ENCODE measurements around the gene STAP1. TPM values are rescaled to one million over a fixed set of nuclear protein-coding genes. Genes with fewer than 3 reads are reported as not detected.

STAP1 gene
- total RNA-seq, 2 donors from 2014 or later, result 0.78 to 0.81 TPM

DNA sequence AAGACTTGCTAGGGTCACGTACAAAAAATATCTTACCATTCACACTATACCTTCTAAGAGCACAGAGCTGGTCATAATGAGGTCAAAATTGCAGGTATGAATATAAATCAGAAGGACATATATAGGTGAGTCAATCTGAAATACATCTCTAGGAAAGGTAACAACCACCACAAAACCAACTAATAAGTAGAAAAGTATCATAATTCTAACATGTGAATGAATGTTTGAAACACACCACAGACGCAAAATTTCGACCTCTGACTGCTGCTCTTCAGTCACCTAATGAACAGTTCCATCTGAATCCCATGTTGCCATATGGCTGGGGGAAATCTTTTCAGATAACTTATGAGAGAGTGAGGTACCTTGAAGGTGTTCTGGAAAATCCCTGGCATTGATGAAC is 22.1 kb downstream of the STAP1 start:
- Histone ChIP-seq H3K27me3 (replicated peaks; ENCODE audit: insufficient read depth) (no peaks in the 10 kb centered on the region), H3K4me3 (no peak overlapping the region), H3K9me3 (no peaks in the 10 kb centered on the region), H3K27ac (no peak overlapping the region), H3K36me3 (no peaks in the 10 kb centered on the region), H3K4me1 (ENCODE audit: control insufficient read depth in 1 of 2, low read depth in 2 of 2) (no peaks in the 10 kb centered on the region)
- ATAC-seq (ENCODE audit: insufficient number of reproducible peaks, low FRiP score, low read depth) (no peak), DNase-seq (ENCODE audit: low spot score) (no peak)
- TF ChIP-seq, protein P1, sequence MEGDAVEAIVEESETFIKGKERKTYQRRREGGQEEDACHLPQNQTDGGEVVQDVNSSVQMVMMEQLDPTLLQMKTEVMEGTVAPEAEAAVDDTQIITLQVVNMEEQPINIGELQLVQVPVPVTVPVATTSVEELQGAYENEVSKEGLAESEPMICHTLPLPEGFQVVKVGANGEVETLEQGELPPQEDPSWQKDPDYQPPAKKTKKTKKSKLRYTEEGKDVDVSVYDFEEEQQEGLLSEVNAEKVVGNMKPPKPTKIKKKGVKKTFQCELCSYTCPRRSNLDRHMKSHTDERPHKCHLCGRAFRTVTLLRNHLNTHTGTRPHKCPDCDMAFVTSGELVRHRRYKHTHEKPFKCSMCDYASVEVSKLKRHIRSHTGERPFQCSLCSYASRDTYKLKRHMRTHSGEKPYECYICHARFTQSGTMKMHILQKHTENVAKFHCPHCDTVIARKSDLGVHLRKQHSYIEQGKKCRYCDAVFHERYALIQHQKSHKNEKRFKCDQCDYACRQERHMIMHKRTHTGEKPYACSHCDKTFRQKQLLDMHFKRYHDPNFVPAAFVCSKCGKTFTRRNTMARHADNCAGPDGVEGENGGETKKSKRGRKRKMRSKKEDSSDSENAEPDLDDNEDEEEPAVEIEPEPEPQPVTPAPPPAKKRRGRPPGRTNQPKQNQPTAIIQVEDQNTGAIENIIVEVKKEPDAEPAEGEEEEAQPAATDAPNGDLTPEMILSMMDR (IDR thresholded peaks at IDR 0.05), result no peak

DNA sequence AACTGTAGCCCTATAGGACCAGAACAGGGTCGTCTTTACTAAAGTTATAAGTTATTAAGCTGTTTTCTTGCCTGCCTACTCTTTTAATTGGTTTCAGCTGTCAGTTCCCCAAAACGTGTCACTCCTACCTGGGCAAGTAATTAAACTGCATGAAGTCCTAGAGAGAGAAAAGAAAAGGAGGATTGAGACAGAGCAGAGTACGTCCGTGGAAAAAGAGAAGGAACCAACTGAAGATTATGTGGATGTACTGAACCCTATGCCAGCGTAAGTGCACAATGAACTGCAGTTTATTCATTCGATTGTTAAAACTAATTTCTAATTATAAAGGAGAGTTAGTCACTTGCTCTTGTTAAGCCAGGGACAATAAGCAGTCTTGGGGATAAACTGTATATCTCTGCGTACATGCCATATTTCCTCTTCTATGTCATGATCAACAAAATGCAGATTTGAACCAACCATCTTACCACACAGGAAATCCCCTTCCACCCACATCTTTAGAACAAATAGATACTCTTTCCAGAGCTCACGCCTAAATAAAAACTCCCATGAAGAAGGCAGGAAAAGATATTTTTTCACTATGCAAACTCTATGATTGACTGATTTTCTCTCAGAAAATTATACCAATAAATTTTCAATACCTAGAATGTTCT is 22.8 kb downstream of the STAP1 start:
- H3K36me3 ChIP-seq, result no peaks in the 10 kb centered on the region
- TF ChIP-seq, protein P1 (IDR thresholded peaks at IDR 0.05), result no peak
- H3K27me3 ChIP-seq (replicated peaks; ENCODE audit: insufficient read depth), result no peaks in the 10 kb centered on the region
- ATAC-seq (ENCODE audit: insufficient number of reproducible peaks, low FRiP score, low read depth), result no peak
- H3K4me3 ChIP-seq, result no peak overlapping the region
- no peak for DNase-seq (ENCODE audit: low spot score)
- no peak overlapping the region for H3K27ac ChIP-seq
- H3K4me1 ChIP-seq (ENCODE audit: control insufficient read depth in 1 of 2, low read depth in 2 of 2), result no peaks in the 10 kb centered on the region
- no peaks in the 10 kb centered on the region for H3K9me3 ChIP-seq

DNA sequence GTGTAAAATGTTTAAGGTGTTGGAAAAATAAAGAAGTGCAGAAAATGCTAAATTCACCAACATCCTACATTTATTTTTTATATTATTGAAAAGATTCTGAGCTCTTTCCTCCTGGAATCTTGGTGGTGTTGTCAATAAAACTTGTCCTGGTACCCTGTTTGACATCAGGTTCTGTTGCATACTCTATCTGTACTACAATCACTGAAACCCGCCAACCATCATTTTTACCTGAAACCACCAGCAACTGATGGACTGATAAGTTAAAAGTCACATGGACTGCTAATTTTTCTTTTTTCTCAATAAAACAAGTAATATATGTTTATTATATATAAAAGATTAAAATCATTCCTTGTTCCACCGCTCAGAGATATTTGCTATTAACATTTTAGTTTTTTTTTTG is 23.4 kb downstream of the STAP1 start:
- Histone ChIP-seq H3K9me3 (no peaks in the 10 kb centered on the region), H3K4me3 (no peak overlapping the region), H3K36me3 (no peaks in the 10 kb centered on the region), H3K27me3 (replicated peaks; ENCODE audit: insufficient read depth) (no peaks in the 10 kb centered on the region), H3K4me1 (ENCODE audit: control insufficient read depth in 1 of 2, low read depth in 2 of 2) (no peaks in the 10 kb centered on the region), H3K27ac (no peak overlapping the region)
- DNase-seq (ENCODE audit: low spot score) (no peak), ATAC-seq (ENCODE audit: insufficient number of reproducible peaks, low FRiP score, low read depth) (no peak)
- TF ChIP-seq, protein P1 (IDR thresholded peaks at IDR 0.05), result no peak

DNA sequence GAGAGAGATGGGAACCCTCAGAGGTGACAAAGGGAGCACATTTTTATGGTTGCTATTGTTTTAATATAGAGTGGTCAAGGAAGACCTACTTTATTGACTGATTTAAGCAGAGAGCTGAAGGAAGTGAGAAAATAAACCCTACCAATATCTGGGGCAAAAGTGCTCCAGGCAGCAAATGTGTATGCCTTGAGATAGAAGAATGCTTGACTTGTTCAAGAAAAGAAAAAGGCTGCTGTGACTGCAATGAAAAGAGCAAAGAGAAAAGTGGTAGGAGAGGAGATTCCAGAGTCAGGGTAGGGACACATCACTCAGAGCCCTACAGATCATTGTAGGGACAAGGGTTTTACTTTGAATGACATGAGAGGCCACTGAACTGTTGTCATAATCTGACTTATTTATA is 26.0 kb downstream of the STAP1 start:
- ATAC-seq (ENCODE audit: insufficient number of reproducible peaks, low FRiP score, low read depth) (no peak), DNase-seq (ENCODE audit: low spot score) (no peak)
- TF ChIP-seq, protein P1 (IDR thresholded peaks at IDR 0.05), result no peak
- Histone ChIP-seq H3K4me3 (no peak overlapping the region), H3K36me3 (no peaks in the 10 kb centered on the region), H3K4me1 (ENCODE audit: control insufficient read depth in 1 of 2, low read depth in 2 of 2) (no peaks in the 10 kb centered on the region), H3K27ac (no peak overlapping the region), H3K9me3 (no peaks in the 10 kb centered on the region), H3K27me3 (replicated peaks; ENCODE audit: insufficient read depth) (no peaks in the 10 kb centered on the region)

DNA sequence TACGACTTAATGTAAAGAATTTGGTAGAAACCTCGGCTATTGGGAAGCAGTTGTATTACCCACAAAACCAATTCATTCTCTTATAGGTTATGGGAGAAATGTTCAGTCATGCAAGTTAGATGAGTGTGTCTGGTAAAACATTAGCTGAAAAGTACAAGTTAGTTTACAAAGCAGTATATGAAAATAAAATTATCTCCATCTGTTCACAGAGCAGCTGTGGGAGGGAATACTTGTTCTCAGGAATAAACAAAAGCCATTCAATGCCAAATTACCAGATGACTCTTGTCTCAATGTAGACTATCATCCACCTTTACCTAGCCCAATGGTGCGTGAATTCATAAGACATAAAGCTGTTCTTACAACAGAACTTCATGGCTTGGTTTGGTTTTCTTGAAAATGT is 28.6 kb downstream of the STAP1 start:
- H3K36me3 ChIP-seq, result no peaks in the 10 kb centered on the region
- ATAC-seq (ENCODE audit: insufficient number of reproducible peaks, low FRiP score, low read depth), result no peak

More for the DNA sequence above, 28.6 kb downstream of the STAP1 start:
- H3K4me3 ChIP-seq, result no peak overlapping the region
- no peak for DNase-seq (ENCODE audit: low spot score)
- no peak overlapping the region for H3K27ac ChIP-seq
- H3K4me1 ChIP-seq (ENCODE audit: control insufficient read depth in 1 of 2, low read depth in 2 of 2), result no peaks in the 10 kb centered on the region
- H3K9me3 ChIP-seq, result no peaks in the 10 kb centered on the region
- H3K27me3 ChIP-seq (replicated peaks; ENCODE audit: insufficient read depth), result no peaks in the 10 kb centered on the region
- TF ChIP-seq, protein P1 (IDR thresholded peaks at IDR 0.05), result no peak

All from thoracic aorta (tissue), 2 donors.